ENCODE measurements around the gene OBSCN.
"Not testable (repeated sequence)": the region's sequence is repeated elsewhere in the genome, so short reads cannot be mapped to it uniquely, and the experiment has no call there.

GRCh38 chr1:228188249-228188648, 19.6 kb upstream of the OBSCN start:
- TF ChIP-seq CTCF, POLR2A (IDR thresholded peaks at IDR 0.05): not testable (repeated sequence)

Measured in adrenal gland (tissue), 5 donors.